Heart right ventricle (tissue), 16 donors: ENCODE results near the gene TMEM150C. TPM values are rescaled to one million over a fixed set of nuclear protein-coding genes. Genes with fewer than 3 reads are reported as not detected.

Experiments
- ATAC-seq, 8 donors: fragments of 200-7000 bp; cut with Tn5 transposase; one replicate each; pipeline ENCODE4 v1.9.1; 2020; ENCODE audit warnings: mild to moderate bottlenecking in 8 of 8, moderate library complexity in 8 of 8, moderate number of reproducible peaks in 1 of 8
- DNase-seq, 2 donors: peaks; one replicate each; pipeline ENCODE4 v3.0.0-alpha.2; 2020
- H3K27ac ChIP-seq, 10 donors: fragments of 200-600 bp; sonication (generic) in 2 of 10; one replicate each; pipeline versions ENCODE4 v1.5.0 to v1.8.0; 2020 to 2022; ENCODE audit warnings: mild to moderate bottlenecking in 3 of 10
- H3K27me3 ChIP-seq, 7 donors: fragments of 200-600 bp; one replicate each; pipeline ENCODE4 v1.8.0; 2021 to 2022; ENCODE audit warnings: mild to moderate bottlenecking in 2 of 7
- H3K36me3 ChIP-seq, 9 donors: fragments of 200-600 bp; sonication (generic) in 1 of 9; one replicate each; pipeline versions ENCODE4 v1.5.0 to v1.8.0; 2020 to 2022; ENCODE audit warnings: mild to moderate bottlenecking in 2 of 9
- H3K4me1 ChIP-seq, 9 donors: fragments of 200-600 bp; sonication (generic) in 1 of 9; one replicate each; pipeline versions ENCODE4 v1.5.0 to v1.8.0; 2020 to 2022; ENCODE audit warnings: mild to moderate bottlenecking in 4 of 9
- H3K4me3 ChIP-seq, 10 donors: fragments of 200-600 bp; sonication (generic) in 2 of 10; one replicate each; pipeline versions ENCODE4 v1.5.0 to v1.8.0; 2020 to 2022; ENCODE audit warnings: mild to moderate bottlenecking in 7 of 10, moderate library complexity in 2 of 10
- H3K9me3 ChIP-seq, 11 donors: fragments of 200-600 bp in 10 of 11; sonication (generic) in 2 of 11; one replicate each; pipeline versions ENCODE4 v1.5.0 to v1.8.0; 2013 to 2022; ENCODE audit warnings: mild to moderate bottlenecking in 2 of 11, control low read depth in 1 of 11, moderate library complexity in 1 of 11
- WGBS, 2 donors: extraction: QIAGEN DNeasy Blood & Tissue Kit; methylation state at CpG; one replicate each; pipeline ENCODE4 v1.1.7; 2013; ENCODE audit warnings: inconsistent platforms in 1 of 2; 5-methylcytosine and 5-hydroxymethylcytosine counted together
- intact Hi-C, 10 donors: fragments of 100-400 bp; cut with DNase I; formaldehyde crosslinking; loops; one replicate each; pipeline versions ENCODE4 v1.11.1 to v1.14.2; 2022
- polyA plus RNA-seq, 2 donors: library from polyadenylated mRNA; stranded (reverse); fragments of 200-250 nt; gene quantifications; one replicate each; pipeline ENCODE4 v1.2.3, GENCODE V29; 2013
- total RNA-seq, 10 donors: library from RNA; stranded (reverse); fragmentation: NEBNext Ultra II Directional in 3 of 10; extraction: Animal tissue kit (Norgen Biotek cat#: 25700) in 3 of 10; gene quantifications; one replicate each; pipeline versions ENCODE4 v1.2.1 to v1.2.4, GENCODE V29; 2021 to 2023
- TF ChIP-seq, protein P1 (sequence below), 9 donors: fragments of 200-600 bp; sonication (generic) in 2 of 9; IDR thresholded peaks; one replicate each; pipeline versions ENCODE4 v1.5.0 to v1.8.0; 2021 to 2022; ENCODE audit warnings: antibody characterized with exemption in 9 of 9, mild to moderate bottlenecking in 5 of 9, moderate library complexity in 1 of 9
- donor health status: Arrhythmogenic right ventricular cardiomyopathy.
- donor health status: ischemic (EF 13 %, LVEDD 7.1; RV severe dilation, severe dysfunction).
- donor health status: healthy with polysubstance abuse.
- donor health status: DM: no; HTN: yes; CAD: no.
- donor health status: DM: no; HTN: no; CAD: no.
- donor health status: ischemic (EF 25% LVEDD 6.9; RV normal size, moderate dysfunction).
- donor health status: ischemic (EF 25% LVEDD 5.7; RV mildly dilated, moderate dysfunction).
- donor health status: healthy.
- donor health status: DM: yes; HTN: yes; CAD: no.
- donor health status: Ischemic cardiomyopathy.
- donor health status: ischemic (EF 35%, LVEDD 5.7; RV mildly dilated, moderate dysfunction).
- donor health status: nonischemic (EF 11% LVEDD 7.7; RV severe dilation, severe dysfunction).
- donor health status: DM: yes; HTN: yes; CAD: no.
- donor health status: PGD.
- donor health status: ischemic (EF 29% LVEDD 5.4; RV normal size, mild dysfunction).
- donor health status: nonischemic (EF 23%, LVEDD 6.1; RV moderate dilation, normal function).

The TMEM150C gene
- total and polyA plus RNA-seq, 12 donors = 6.5 to 22.7 (median 12.6) TPM

GRCh38 chr4:82469791-82470345 is 91.9 kb downstream of the TMEM150C start:
- no peak for DNase-seq
- TF ChIP-seq, protein P1, sequence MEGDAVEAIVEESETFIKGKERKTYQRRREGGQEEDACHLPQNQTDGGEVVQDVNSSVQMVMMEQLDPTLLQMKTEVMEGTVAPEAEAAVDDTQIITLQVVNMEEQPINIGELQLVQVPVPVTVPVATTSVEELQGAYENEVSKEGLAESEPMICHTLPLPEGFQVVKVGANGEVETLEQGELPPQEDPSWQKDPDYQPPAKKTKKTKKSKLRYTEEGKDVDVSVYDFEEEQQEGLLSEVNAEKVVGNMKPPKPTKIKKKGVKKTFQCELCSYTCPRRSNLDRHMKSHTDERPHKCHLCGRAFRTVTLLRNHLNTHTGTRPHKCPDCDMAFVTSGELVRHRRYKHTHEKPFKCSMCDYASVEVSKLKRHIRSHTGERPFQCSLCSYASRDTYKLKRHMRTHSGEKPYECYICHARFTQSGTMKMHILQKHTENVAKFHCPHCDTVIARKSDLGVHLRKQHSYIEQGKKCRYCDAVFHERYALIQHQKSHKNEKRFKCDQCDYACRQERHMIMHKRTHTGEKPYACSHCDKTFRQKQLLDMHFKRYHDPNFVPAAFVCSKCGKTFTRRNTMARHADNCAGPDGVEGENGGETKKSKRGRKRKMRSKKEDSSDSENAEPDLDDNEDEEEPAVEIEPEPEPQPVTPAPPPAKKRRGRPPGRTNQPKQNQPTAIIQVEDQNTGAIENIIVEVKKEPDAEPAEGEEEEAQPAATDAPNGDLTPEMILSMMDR (IDR thresholded peaks at IDR 0.05) = peak in 1 of 9 donors; percentile 32
- Histone ChIP-seq H3K4me3 (no peak overlapping the region), H3K9me3 (no peaks in the 10 kb centered on the region), H3K36me3 (peaks cover 0 to 4% (median 0%) of the 10 kb centered on the region in 9 donors), H3K4me1 (no peaks in the 10 kb centered on the region), H3K27me3 (no peaks in the 10 kb centered on the region), H3K27ac (peak overlapping the region in 1 of 10 donors; percentile 14)
- WGBS, 2 donors = 55 to 65% methylated on average over 2 of the region's 2 CpGs
- peak in 7 of 8 donors; percentile 39 to 71 (median 63) for ATAC-seq
- intact Hi-C loops = loop anchor here in 5 of 10 donors (5.0 to 10.0 kb wide), 5 partner anchors 95 to 1175 kb away; partner anchors contain the start of gene TMEM150C (in 1 of the 5)

DNA sequence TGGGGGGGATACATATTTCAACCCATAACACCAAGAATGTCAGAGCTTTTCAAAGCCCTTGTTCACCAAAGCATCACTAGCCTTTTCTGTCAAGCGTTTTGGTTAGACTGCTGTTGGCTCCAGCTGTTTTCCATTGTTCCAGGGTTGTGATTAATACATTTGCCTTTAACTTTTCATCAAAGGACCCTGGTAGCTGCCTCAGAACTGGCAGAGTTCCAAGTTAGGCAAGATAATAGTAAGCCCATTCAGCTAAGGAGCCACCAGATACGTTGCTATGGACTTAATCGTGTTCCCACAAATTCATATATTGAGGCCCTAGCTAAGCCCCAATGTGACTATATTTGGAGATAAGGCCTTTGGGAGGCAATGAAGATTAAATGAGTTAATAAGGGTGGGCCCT is 94.3 kb downstream of the TMEM150C start:
- no peaks in the 10 kb centered on the region for H3K9me3 ChIP-seq
- H3K27me3 ChIP-seq = no peaks in the 10 kb centered on the region
- peaks cover 0 to 4% (median 0%) of the 10 kb centered on the region in 9 donors for H3K36me3 ChIP-seq
- TF ChIP-seq, protein P1 (IDR thresholded peaks at IDR 0.05) = no peak
- WGBS, 2 donors = 43 to 53% methylated on average over 3 of the region's 3 CpGs
- ATAC-seq (no peak), DNase-seq (no peak)
- H3K4me1 ChIP-seq = peaks cover 0 to 11% (median 3%) of the 10 kb centered on the region in 9 donors
- H3K4me3 ChIP-seq = no peak overlapping the region
- intact Hi-C loops = loop anchor here in 5 of 10 donors (5.0 to 10.0 kb wide), 5 partner anchors 97 to 1177 kb away; partner anchors contain the start of gene TMEM150C (in 1 of the 5)
- no peak overlapping the region for H3K27ac ChIP-seq

DNA sequence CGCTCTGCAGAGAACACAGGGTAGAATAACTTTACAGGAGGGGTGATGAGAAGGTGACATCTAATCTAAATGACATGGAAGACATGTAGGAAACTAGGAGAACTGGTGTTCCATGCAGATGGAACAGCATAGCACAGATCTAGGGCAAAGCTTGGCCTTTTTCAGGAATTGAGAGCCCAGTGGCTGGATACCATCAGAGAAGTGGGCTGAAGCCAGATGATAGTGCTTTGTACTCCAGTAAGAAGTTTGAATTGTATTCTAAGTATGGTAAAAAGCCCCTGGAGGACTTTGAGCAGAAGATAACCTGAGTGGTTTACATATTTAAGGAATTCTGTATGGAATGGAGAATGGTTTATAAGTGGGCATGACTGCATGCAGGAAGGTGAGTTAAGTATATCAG is 98.6 kb downstream of the TMEM150C start:
- intact Hi-C loops = loop anchor here in 9 of 10 donors (2.0 to 10.0 kb wide), 10 partner anchors 102 to 1182 kb away; partner anchors contain the start of gene TMEM150C (in 1 of the 9)
- ATAC-seq = no peak
- no peaks in the 10 kb centered on the region for H3K9me3 ChIP-seq
- H3K36me3 ChIP-seq = peaks cover 0 to 36% (median 0%) of the 10 kb centered on the region in 9 donors
- H3K27ac ChIP-seq = no peak overlapping the region
- DNase-seq = no peak
- H3K27me3 ChIP-seq = no peaks in the 10 kb centered on the region
- 96 to 98% methylated on average over 1 of the region's 1 CpG for WGBS, 2 donors
- H3K4me3 ChIP-seq = no peak overlapping the region
- peaks cover 0 to 11% (median 3%) of the 10 kb centered on the region in 9 donors for H3K4me1 ChIP-seq
- TF ChIP-seq, protein P1 (IDR thresholded peaks at IDR 0.05) = no peak

GRCh38 chr4:82462415-82462831 is 99.4 kb downstream of the TMEM150C start:
- Histone ChIP-seq H3K27ac (no peak overlapping the region), H3K4me1 (peaks cover 0 to 11% (median 3%) of the 10 kb centered on the region in 9 donors), H3K9me3 (no peaks in the 10 kb centered on the region), H3K36me3 (peaks cover 0 to 44% (median 1%) of the 10 kb centered on the region in 9 donors), H3K4me3 (no peak overlapping the region), H3K27me3 (no peaks in the 10 kb centered on the region)
- ATAC-seq (peak; percentile 85 to 93 (median 88)), DNase-seq (peak; percentile 79 to 88)
- intact Hi-C loops = loop anchor here in 9 of 10 donors (1.0 to 10.0 kb wide), 11 partner anchors 102 to 1182 kb away; partner anchors contain the start of gene TMEM150C (in 1 of the 9)
- WGBS, 2 donors = 5 to 9% methylated on average over 7 of the region's 7 CpGs
- TF ChIP-seq, protein P1 (IDR thresholded peaks at IDR 0.05) = peak; percentile 80 to 96 (median 89)
